ELF-1 (cell line): ENCODE data around the gene SLC25A22.
A peak's percentile ranks its signal among the peaks of the same experiment; 100 is the strongest.

Experiments
- DNase-seq: peaks from one replicate; pipeline ENCODE4 v3.0.0-alpha.2; 2016; ENCODE audit warnings: low read depth, low spot score

SLC25A22 gene

DNA sequence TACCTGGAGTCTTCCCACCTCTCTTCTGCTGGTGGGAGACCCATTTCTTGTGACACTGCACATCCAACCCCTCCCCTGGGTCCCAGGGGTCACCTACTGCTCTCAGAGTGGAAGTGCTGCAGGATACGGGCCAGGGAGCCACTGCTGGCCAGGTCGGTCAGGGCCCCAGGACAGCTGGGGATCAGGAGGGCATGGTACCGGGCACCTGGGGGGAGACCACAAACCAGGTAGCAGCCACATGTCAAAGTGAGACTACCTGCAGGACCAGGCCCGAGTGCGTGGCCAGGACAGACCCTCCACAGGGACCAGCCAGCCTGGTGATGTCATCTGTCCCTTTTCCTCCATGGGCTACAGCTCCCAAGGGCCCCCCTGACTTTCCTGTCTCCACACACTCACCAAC lies 24.7 kb downstream of the SLC25A22 start:
- no peak for DNase-seq

DNA sequence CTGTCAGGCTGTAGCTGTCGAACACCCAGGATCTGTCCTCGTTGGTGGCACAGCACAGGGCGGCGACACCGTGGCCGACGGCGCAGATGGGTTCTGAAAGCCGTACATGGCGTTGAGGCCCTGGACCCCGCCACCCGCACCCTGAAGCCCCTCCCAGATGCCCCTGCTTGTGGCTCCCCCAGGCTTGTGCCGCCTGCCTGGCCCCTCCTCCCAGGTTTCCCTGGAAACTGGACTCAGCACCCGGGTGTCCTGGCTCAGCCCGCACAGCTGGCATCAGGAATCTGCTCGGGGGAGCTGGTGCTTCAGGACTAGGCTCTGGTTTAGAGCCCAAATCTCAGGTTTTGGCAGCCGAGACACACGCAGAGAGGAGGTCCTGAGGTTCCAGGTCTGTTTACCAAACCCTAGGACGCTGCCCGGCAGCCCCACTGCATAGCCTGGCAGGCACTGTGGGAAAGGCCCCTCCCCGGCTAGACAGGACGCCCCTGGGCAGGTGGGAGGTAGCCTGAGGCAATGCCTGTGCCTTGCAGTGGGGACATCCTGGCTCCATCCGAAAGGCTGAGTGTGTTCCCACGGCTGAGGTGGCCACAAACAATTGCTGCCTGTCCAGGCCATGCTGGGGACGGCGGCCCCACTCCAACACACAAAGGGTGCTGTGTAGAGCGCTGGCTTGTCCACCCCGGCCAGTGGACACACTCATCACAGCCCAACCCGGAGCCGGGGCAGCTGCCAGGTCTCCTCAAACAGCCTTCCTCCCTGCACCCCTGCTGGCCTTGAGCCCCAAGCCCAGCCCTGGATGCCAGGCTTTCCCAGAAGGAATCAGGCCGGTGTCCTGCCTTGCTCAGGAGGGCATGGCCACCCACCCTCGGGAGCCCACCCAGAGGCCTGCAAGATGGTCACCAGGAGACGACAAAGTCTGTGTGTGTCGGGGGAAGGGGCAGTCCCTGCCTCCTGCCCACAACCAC lies 25.4 kb downstream of the SLC25A22 start:
- DNase-seq: no peak

DNA sequence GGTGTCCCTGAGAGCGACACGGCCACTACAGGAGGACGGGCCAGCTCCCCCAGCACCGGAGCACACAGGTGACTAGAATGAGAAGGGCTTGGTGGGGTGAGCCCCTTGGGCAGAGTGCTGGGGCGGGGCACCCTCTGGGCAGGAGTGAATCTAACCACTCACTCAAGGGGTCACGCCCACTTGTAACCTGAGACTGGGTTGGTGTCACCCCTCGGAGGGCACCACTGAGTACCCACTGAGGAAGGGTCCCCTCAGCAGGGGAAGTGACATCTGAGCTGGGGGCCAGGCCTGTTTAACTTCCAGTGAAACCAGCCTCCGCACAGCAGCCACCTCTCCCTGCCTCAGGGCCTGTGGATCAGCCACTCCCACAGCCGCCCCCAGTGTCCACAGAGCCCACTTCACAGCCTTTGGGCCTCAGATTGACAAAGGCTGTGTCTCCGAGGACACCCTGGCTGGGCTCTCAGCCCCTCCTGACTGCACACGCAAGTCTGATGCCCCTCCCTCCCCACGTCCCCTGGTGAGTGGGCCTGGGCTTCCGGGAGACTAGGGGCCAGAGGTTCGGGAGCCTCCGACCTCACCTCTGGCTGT lies 26.4 kb downstream of the SLC25A22 start:
- no peak for DNase-seq

DNA sequence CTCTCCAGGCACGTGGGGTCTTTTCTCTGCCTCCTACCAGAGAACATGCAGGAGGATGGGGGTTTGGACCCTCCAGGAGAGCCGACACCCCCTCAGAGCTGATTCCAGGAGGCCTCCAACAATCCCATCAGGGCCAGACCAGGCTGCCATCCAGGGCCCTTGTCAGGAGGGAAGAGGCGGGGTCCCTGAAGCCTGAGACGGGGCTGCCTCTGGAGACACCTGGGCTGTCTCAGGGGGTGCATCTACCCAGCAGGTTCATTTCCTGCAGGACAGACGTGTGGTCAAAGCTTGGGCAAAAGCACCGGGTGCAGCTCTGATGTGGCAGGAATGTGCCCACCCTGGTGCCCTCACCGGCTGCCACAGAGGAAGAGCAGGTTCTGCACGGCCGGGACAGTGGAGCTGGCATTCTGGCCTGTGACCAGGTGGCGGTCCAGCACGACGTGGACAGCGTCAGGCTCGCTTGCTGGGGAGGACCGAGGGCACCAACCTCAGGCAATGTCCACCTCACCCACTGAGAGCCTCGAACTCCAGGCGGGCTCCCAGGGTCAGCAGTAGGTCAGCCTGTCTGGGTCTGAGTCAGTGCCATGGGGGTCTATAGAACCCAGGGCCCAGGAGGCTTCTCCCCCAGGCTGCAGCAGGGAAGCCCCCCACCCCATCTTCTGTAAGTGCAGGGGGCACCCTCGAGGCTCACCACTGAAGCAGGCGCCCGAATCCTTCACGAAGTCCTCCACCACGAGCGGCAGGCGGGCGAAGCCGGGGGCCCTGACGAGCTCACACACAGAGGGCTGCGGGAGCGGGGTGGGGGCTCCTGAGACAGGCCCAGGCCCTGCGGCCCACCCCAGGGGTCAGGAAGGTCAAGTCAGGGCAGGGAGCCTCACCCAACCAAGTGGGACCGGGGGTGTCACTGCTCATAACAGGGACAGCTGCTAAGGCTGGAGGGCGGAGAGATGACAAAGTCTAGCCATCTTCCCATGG lies 27.2 kb downstream of the SLC25A22 start:
- DNase-seq: no peak

DNA sequence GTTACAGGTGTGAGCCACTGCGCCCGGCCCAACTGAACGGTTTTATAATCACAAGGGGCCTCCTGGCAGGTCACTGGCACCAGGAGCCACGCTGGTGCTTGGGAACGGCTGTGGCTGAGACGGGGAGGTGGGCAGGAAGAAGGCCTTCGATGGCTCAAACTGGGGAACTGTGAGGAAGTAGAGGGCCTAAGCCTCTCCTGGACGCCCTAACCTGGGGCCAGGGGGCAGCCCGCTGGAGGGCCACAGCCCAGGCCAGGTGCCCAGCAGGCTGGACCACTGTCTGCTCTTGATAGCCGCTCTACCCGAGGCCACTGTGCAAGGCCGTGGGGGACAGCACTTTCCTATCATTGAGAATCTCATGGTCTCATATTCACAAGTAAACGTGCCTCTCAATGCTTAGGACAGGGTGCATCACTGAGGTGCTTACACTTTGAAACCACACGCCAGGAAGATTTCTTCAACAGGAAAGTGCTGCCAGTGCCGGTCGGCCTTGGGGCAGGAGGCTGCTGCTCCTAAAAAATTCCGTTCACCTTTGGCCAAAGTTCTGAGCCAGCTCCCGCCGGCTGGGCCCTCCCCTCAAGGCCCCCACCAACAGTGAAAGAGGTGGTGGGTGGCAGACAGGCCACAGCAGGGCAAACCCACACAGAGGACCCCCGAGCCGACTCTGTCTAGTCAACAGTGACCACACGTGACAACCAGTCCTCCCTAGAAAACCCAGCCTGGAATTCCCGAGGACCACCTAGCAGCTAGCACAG lies 28.0 kb downstream of the SLC25A22 start:
- no peak for DNase-seq

DNA sequence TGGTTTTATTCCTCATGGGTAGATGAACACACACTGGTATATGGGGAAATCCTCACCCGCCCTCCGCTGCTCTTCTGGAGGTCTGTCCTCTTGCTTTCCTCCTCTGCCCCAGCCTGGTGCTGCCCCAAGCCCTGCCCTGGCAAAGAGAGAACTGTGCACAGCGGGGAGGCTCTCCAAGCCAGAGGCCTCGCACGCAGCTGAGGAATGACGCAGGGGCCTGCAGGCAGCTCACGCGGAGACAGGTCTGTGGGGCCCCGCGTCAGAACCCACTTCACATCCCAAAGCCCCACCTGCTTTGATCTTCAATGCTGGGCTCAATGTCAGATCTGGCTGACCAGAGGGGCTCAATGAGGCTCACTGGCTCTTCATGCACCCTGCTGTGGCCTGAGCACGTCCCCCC lies 30.8 kb downstream of the SLC25A22 start:
- no peak for DNase-seq

DNA sequence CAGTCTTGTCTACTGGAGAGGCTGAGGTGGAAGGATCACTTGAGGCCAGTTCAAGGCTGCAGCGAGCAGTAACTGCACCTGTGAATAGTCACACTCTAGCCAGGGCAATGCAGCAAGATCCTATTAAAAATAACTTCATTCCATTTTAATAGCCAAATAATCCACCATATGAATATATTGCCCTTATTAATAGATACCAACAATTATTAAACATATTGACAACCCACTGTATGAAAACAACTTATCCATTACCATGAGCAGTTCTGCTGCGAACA lies 31.2 kb downstream of the SLC25A22 start:
- no peak for DNase-seq

DNA sequence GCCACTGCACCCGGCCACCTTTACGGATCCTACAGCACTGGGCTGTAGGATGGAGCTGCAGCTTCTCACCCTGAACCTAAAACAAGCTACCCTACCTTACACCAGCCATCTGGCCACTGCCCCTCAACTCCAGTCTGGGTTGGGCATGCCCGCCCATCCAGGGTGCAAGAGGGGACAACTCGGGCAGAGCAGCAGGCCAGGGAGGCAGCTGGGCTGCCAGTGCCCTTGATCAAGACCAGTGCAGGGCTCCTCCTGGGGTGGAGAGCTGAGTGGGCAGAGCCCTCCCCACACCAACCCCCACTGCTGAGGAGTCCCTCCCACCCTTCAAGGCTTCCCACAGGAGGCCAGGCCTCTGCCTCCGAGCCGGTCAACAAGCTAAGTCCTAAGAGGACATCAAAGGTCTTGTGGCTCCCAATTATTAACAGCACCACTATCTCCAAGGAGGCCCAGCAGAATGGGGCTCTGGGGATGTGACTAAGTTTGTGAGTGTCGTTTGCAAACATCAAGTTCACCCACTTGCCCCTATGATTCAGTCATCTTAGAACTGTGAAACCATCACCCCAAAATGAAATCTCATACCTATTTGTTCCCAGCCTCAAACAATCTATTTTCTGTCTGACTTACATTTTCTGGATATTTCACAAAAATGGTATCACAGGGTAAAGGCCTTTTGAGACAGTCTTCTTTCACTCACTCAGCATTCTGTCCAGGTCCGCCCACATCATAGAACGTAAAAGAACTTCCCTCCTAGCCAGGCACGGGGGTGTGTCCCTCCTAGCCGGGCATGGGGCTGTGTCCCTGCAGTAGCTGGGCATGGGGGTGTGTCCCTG lies 31.8 kb downstream of the SLC25A22 start:
- no peak for DNase-seq

DNA sequence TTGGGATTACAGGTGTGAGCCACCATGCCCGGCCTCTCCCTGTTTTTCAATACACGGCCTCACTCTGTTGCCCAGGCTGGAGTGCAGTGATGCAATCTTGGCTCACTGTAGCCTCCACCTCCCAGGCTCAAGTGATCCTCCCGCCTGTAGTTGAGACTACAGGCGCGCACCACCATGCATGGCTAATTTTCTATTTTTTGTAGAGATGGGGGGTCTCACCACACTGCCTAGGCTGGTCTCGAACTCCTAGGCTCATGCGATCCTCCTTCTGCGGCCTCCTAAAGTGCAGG lies 32.3 kb downstream of the SLC25A22 start:
- no peak for DNase-seq

DNA sequence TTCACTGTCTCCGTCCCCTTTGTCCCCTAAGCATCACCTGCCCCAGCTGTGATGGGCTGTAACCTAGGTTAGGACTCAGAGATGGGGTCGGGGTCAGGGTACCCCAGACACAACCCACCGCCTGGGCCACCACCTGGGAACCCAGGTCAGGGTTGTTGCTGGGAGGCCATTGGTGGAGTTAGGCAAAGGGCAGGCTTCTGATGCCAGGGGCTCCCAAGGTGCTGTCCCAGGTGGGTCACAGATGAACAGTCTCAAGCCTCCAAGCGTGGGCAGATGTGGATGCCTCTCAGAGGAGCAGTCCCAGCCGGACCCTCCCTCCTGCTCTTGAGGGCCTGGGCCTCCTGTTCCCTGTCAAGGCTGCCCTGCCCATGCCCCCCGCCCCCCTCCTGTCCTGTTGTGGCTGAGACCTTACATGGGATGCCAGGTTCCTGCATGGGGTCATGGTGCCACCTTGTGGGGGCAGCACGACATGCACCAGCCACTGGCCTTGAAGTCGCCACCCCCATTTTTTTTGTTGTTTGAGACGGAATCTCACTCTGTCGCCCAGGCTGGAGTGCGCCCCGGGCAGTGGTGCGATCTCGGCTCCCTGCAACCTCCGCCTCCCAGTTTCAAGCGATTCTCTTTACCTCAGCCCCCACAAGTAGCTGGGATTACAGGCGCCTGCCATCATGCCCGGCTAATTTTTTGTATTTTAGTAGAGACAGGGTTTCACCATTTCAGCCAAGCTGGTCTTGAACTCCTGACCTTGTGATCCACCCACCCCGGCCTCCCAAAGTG lies 32.9 kb downstream of the SLC25A22 start:
- DNase-seq: peak; percentile 72

DNA sequence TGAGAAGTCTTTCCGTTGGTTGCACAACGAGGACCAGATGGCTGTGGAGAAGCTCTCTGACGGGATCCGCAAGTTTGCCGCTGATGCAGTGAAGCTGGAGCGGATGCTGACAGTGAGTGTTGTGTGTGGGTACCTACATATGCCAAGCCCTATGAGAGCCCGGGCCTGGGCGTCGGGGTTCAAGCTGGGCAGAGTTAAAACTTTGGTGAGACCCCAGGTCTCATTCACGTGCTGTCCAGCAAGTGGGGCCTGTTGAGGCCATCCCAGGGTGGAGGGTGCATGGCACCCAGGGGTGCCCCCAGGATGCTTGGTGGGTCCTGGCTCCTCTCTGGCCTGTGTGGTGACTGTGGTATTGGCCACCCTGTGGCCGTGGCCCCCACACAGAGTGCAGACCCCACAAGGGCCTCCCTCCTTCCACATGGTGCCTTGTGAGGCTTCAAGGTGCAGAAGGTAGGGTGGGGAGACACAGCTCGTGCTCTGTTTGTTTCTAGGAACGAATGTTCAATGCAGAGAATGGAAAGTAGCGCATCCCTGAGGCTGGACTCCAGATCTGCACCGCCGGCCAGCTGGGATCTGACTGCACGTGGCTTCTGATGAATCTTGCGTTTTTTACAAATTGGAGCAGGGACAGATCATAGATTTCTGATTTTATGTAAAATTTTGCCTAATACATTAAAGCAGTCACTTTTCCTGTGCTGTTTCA lies 33.6 kb downstream of the SLC25A22 start:
- DNase-seq: no peak

DNA sequence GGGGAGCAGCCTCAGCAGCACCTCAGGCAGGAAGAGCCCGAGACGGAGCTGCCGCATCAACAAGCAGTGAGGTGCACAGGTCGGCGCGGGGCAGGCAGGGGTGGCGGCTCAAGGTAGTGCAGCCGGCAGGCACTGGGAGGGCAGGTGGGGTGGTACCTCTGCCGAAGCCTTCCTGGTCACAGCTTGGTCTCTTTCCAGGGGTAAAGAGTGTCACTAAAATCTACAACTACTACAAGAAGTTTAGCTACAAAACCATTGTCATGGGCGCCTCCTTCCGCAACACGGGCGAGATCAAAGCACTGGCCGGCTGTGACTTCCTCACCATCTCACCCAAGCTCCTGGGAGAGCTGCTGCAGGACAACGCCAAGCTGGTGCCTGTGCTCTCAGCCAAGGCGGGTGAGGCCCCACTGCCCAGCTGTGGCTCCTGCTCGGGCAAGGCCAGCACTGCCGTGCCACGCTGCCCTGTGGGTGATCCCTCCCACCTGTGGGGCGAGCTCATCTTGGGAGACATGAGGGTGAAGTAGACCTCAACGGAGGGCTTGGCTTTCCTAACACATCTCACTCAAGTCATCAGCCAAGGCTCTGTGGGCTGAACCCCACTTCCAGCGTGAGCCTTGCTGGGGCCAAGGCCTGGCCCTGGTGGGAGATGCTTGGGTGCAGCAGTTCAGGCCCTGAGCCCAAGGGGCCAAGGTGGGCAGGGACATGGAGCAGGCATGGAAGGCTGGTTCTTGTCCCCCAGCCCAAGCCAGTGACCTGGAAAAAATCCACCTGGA lies 34.3 kb downstream of the SLC25A22 start:
- no peak for DNase-seq

DNA sequence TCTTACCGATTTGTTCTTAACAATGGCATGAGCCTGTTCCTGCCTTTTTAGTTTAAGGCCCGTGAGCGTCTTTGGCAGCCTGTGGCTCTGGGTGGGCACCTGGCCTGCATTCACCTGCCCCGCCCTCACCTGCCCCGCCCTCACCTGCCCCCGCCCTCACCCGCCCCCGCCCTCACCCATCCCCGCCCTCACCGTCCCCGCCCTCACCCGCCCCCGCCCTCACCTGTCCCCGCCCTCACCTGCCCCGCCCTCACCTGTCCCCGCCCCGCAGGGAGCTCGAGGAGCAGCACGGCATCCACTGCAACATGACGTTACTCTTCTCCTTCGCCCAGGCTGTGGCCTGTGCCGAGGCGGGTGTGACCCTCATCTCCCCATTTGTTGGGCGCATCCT lies 35.0 kb downstream of the SLC25A22 start:
- no peak for DNase-seq

DNA sequence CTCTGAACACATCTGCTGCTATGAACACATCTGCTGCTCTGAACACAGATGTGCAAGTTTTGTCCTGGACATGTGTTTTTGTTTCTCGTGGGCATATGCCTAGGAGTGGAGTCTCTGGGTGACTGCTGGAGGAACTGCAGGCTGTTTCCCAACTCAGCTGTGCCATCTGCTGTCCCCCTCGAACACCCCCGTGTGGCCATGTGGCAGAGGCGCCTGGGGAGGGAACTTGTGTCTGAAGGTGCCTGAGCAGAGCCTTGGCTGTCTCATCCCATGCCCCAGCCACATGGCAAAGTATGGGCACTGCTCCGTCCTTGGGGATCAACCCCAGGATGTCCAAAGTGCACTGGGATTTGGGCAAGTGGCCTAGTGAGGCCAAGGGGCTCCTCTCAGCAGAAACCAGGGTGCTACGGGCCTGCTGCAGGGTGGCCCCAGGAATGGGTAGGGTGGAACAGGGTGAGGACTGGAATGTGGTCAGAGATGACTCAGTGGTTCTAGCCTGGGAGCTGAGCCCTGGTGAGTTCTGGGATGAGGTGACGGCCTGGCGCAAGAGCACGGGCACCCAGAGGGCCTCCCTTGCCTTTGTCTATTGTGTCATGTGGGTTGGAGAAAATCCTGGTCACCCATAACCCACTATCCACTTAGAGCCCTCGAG lies 35.5 kb downstream of the SLC25A22 start:
- no peak for DNase-seq

DNA sequence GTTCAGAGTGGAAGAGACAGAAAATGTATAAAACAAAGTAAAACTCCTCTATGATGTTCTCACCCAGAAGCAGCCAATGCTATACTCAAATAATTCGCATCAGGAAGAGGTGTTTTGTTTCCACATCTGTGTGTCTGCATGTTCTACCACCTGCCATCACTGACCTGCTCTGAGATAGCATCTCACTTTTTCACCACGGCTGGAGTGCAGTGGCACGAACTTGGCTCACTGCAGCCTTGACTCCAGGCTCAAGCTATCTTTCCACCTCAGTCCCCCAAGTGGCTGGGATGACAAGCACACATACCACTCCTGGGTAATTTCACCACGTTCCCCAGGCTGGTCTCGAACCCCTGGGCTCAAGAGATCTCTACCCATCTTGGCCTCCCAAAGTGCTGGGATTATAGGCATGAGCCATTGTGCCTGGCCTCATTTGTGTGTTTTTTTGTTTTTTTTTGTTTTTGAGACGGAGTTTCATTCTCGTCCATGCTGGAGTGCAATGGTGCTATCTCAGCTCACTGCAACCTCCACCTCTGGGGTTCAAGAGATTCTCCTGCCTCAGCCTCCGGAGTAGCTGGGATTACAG lies 36.5 kb downstream of the SLC25A22 start:
- DNase-seq: no peak

DNA sequence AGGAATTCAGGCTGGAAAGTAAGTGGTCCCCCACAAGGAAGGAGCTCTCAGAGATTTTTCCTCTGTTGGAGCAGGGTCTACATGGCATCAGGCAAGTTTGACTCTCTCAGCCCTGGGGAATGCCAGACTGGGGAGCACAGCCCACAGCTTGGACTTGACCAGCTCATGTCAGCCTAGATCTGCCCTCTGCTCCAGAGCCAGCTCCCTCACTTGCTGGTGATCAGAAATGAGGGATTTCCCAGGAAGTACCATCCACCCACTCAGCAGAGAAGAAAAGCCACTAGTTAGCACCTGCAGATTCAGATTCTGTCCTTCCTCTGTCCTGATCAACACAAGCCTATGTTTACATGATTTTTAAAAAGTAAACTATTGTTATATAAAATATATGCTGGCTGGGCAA lies 37.8 kb downstream of the SLC25A22 start:
- DNase-seq: no peak

DNA sequence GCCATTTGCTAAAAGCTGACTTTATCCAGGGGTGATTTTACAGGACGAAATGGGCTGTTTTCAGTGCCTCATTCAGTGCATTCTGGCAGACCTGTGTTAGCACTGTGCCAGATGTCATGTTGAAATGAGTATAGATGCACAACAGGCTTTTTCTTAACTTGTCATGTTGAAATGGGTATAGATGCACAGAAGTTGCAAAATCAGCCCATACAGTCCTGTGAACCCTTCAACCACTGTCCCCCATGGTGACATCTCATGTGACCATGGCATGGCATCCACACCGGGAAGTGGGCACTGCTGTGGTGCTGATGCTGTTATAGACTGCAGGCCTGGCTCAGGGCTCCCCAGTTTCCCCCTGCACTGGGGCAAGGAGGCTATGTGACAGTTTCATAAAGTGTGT lies 48.4 kb downstream of the SLC25A22 start:
- no peak for DNase-seq

DNA sequence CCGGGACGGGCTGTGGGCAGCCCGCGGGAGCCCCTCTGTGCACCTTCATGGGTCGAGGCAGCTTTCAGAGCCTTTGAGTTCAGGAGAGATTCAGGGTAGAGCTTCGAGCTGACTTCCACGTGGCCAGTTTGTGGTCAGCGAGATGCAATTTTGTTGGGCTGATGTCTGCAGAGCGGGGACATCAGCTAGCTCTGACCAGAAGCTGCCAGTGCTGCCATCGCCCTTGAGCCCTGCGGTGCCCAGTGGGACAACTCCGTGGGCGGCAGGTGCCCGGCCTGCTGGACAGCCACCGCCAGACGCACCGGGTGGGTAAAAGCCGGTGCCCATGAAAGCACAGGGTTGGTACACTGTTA lies 50.1 kb downstream of the SLC25A22 start:
- no peak for DNase-seq
